ENCODE measurements around the gene PRKCQ. TPM values are rescaled to one million over a fixed set of nuclear protein-coding genes. Genes with fewer than 3 reads are reported as not detected.

The PRKCQ gene
- polyA plus RNA-seq, 1 donor (not counting 4 experiments of a cell fraction or from before 2014, with no cell fraction given): 7.5 TPM

DNA sequence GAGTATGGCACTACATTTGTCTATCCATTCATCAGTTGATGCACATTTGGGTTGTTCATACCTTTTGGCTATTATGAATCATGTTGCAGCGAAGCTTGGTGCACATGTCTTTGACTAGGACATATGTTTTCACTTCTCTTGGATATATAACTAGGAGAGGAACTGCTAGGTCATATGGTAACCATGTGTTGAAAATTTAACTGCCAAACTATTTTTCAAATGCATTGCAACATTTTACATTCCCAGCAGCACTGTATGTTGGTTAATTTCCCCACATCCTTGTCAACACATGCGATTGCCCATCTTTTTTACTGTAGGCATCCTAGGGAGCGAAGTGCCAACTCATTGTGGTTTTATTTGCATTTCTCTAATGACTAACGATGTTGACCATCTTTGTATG lies 183.4 kb downstream of the PRKCQ start:
- Histone ChIP-seq H3K9ac (ENCODE audit: control insufficient read depth, extremely low read depth, insufficient read depth, low read length) (no peak overlapping the region), H3K79me2 (ENCODE audit: control insufficient read depth, insufficient read depth, low read length) (no peaks in the 10 kb centered on the region), H3K27ac (ENCODE audit: control insufficient read depth, insufficient read depth, low read length) (no peak overlapping the region), H3K36me3 (ENCODE audit: control insufficient read depth in 2 of 2, extremely low read depth in 1 of 2, insufficient read depth in 2 of 2, low read length in 2 of 2) (no peaks in the 10 kb centered on the region), H3K4me2 (ENCODE audit: control insufficient read depth, extremely low read depth, insufficient read depth, low read depth, low read length) (no peak overlapping the region), H3K4me3 (ENCODE audit: control insufficient read depth in 2 of 3, extremely low read depth in 1 of 3, insufficient read depth in 2 of 3, low read depth in 1 of 3, low read length in 3 of 3) (no peak overlapping the region), H4K20me1 (ENCODE audit: control insufficient read depth, extremely low read depth, insufficient read depth, low read length) (no peaks in the 10 kb centered on the region), H3K27me3 (ENCODE audit: control insufficient read depth, extremely low read depth, insufficient read depth, low read length) (no peaks in the 10 kb centered on the region), H3K4me1 (ENCODE audit: control insufficient read depth, extremely low read depth, insufficient read depth, low read length) (peaks cover 9% of the 10 kb centered on the region), H3K9me3 (ENCODE audit: control insufficient read depth, low read depth, low read length) (no peaks in the 10 kb centered on the region), H2AFZ (ENCODE audit: control insufficient read depth, low read length) (no peak overlapping the region), H3K9me1 (ENCODE audit: control insufficient read depth, extremely low read depth, insufficient read depth, low read length) (no peaks in the 10 kb centered on the region)
- DNase-seq (ENCODE audit: low read depth, low spot score) (no peak), FAIRE-seq (no peak)
- no peak for TF ChIP-seq EZH2 (IDR thresholded peaks at IDR 0.05; ENCODE audit: low read length)
- dilution Hi-C loops (cut with MboI; ENCODE audit: extremely low pct_ligation_motif_present, low sequenced_read_pairs): loop anchor here (25.0 kb wide), 1 partner anchor 134 kb away; no protein-coding TSS in a partner anchor

DNA sequence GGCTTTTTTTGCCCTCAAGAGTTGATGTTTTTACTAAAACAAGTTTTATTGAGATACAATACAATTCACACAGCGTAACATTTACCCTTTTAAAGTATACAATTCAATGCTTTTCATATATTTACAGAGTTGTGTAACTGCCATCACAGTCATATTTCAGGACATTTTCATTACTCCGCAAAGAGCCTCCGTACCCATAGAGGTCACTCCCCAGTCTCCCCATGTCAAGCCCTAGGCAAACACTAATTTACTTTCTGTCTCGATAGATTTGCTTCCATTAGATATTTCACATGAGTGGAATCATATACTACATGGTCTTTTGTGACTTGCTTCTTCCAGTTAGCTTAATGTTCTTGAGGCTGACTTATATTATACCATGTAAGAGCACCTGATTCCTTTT lies 183.8 kb downstream of the PRKCQ start:
- H3K27ac ChIP-seq (ENCODE audit: control insufficient read depth, insufficient read depth, low read length): no peak overlapping the region

More for the DNA sequence above, 183.8 kb downstream of the PRKCQ start:
- no peak for DNase-seq (ENCODE audit: low read depth, low spot score)
- FAIRE-seq: peak; percentile 36
- H3K27me3 ChIP-seq (ENCODE audit: control insufficient read depth, extremely low read depth, insufficient read depth, low read length): no peaks in the 10 kb centered on the region
- no peak for TF ChIP-seq EZH2 (IDR thresholded peaks at IDR 0.05; ENCODE audit: low read length)
- TF ChIP-seq, protein P1, sequence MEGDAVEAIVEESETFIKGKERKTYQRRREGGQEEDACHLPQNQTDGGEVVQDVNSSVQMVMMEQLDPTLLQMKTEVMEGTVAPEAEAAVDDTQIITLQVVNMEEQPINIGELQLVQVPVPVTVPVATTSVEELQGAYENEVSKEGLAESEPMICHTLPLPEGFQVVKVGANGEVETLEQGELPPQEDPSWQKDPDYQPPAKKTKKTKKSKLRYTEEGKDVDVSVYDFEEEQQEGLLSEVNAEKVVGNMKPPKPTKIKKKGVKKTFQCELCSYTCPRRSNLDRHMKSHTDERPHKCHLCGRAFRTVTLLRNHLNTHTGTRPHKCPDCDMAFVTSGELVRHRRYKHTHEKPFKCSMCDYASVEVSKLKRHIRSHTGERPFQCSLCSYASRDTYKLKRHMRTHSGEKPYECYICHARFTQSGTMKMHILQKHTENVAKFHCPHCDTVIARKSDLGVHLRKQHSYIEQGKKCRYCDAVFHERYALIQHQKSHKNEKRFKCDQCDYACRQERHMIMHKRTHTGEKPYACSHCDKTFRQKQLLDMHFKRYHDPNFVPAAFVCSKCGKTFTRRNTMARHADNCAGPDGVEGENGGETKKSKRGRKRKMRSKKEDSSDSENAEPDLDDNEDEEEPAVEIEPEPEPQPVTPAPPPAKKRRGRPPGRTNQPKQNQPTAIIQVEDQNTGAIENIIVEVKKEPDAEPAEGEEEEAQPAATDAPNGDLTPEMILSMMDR (optimal IDR thresholded peaks at IDR 0.05 in 1 of 3, IDR thresholded peaks at IDR 0.05 in 1 of 3, conservative IDR thresholded peaks at IDR 0.05 in 1 of 3; ENCODE audit: extremely low read depth in 1 of 3, insufficient read depth in 2 of 3, low read length in 3 of 3): no peak
- dilution Hi-C loops (cut with MboI; ENCODE audit: extremely low pct_ligation_motif_present, low sequenced_read_pairs): loop anchor here (25.0 kb wide), 1 partner anchor 134 kb away; no protein-coding TSS in a partner anchor
- no peaks in the 10 kb centered on the region for H3K9me1 ChIP-seq (ENCODE audit: control insufficient read depth, extremely low read depth, insufficient read depth, low read length)
- no peak overlapping the region for H3K4me3 ChIP-seq (ENCODE audit: control insufficient read depth in 2 of 3, extremely low read depth in 1 of 3, insufficient read depth in 2 of 3, low read depth in 1 of 3, low read length in 3 of 3)
- no peak overlapping the region for H3K9ac ChIP-seq (ENCODE audit: control insufficient read depth, extremely low read depth, insufficient read depth, low read length)
- H3K36me3 ChIP-seq (ENCODE audit: control insufficient read depth in 2 of 2, extremely low read depth in 1 of 2, insufficient read depth in 2 of 2, low read length in 2 of 2): no peaks in the 10 kb centered on the region
- no peak overlapping the region for H2AFZ ChIP-seq (ENCODE audit: control insufficient read depth, low read length)
- no peak overlapping the region for H3K4me2 ChIP-seq (ENCODE audit: control insufficient read depth, extremely low read depth, insufficient read depth, low read depth, low read length)
- peaks cover 4% of the 10 kb centered on the region for H3K4me1 ChIP-seq (ENCODE audit: control insufficient read depth, extremely low read depth, insufficient read depth, low read length)
- H4K20me1 ChIP-seq (ENCODE audit: control insufficient read depth, extremely low read depth, insufficient read depth, low read length): no peaks in the 10 kb centered on the region
- H3K79me2 ChIP-seq (ENCODE audit: control insufficient read depth, insufficient read depth, low read length): no peaks in the 10 kb centered on the region
- H3K9me3 ChIP-seq (ENCODE audit: control insufficient read depth, low read depth, low read length): peaks cover under 1% of the 10 kb centered on the region

Data from keratinocyte (primary cell).